ENCODE results near the gene DCAF10. TPM values are rescaled to one million over a fixed set of nuclear protein-coding genes. Genes with fewer than 3 reads are reported as not detected.
"Not testable (repeated sequence)": the region's sequence is repeated elsewhere in the genome, so short reads cannot be mapped to it uniquely, and the experiment has no call there.

The DCAF10 gene
- total and polyA plus RNA-seq, 5 donors from 2014 or later, result 10.7 to 30.5 (median 23.1) TPM

DNA sequence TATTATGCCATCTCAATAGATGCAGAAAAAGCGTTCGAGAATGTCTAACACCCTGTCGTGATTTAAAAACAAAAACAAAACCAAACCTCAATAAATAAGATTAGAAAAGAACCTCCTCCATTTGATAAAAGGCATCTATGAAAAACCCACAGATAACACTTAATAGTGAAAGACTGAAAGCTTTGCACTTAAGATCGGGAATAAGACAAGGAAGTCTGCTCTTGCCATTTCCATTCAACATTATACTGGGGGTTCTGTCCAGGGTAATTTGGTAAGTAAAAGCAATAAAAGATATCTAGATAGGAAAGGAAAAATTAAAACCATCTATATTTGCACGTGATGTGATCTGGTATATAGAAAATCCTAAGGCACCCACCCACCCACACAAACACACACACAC is 8.5 kb upstream of the DCAF10 start:
- peaks cover 0 to 1% (median 0%) of the 10 kb centered on the region in 4 donors for H3K4me1 Mint-ChIP-seq

DNA sequence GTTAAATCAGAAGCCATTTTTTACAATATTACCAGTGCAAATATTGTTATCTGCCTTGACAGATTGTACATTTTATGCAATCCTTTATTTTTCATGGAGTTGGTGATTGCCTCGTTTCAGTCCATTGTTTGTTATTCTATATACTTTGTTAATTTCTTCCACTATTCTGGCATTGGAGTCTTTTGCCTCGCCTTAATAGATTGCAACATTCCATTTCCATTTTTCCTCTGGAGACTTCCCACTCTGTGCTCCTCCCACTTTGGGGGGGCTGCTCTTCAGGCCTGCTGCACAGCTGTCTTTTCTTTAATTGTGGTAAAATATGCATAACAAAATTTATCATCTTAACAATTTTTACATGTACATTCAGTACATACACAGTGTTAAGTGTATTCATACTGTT is 4.4 kb upstream of the DCAF10 start:
- Histone ChIP-seq H3K27ac (ENCODE audit: insufficient read depth, low read length, poor library complexity, severe bottlenecking) (no peak overlapping the region), H3K4me3 (ENCODE audit: low read depth, low read length) (no peak overlapping the region), H3K27me3 (ENCODE audit: control insufficient read depth, insufficient read depth, low read length) (no peaks in the 10 kb centered on the region), H3K4me1 (ENCODE audit: control insufficient read depth, insufficient read depth, low read length, poor library complexity, severe bottlenecking) (peaks cover 5% of the 10 kb centered on the region), H3K36me3 (ENCODE audit: control insufficient read depth, insufficient read depth, low read length) (no peaks in the 10 kb centered on the region), H3K9me3 (ENCODE audit: control insufficient read depth in 2 of 2, low read length in 2 of 2) (no peaks in the 10 kb centered on the region)
- Mint-ChIP-seq H3K27me3 (peaks cover 13% of the 10 kb centered on the region), H3K9me3 (no peaks in the 10 kb centered on the region), H3K36me3 (peaks cover 2% of the 10 kb centered on the region), H3K4me3 (peak overlapping the region in 1 of 4 donors; percentile 8), H3K27ac (no peak overlapping the region), H3K4me1 (peaks cover 2 to 10% (median 9%) of the 10 kb centered on the region in 4 donors)
- ATAC-seq (ENCODE audit: low read depth in 2 of 2), result no peak
- no peak for DNase-seq

More for the DNA sequence above, 8.5 kb upstream of the DCAF10 start:
- Histone ChIP-seq H3K36me3 (ENCODE audit: control insufficient read depth, insufficient read depth, low read length) (no peaks in the 10 kb centered on the region), H3K27me3 (ENCODE audit: control insufficient read depth, insufficient read depth, low read length) (no peaks in the 10 kb centered on the region), H3K4me1 (ENCODE audit: control insufficient read depth, insufficient read depth, low read length, poor library complexity, severe bottlenecking) (no peaks in the 10 kb centered on the region), H3K27ac (ENCODE audit: insufficient read depth, low read length, poor library complexity, severe bottlenecking) (no peak overlapping the region), H3K9me3 (ENCODE audit: control insufficient read depth in 2 of 2, low read length in 2 of 2) (no peaks in the 10 kb centered on the region), H3K4me3 (ENCODE audit: low read depth, low read length) (no peak overlapping the region)
- Mint-ChIP-seq H3K9me3 (no peaks in the 10 kb centered on the region), H3K36me3 (peaks cover 12% of the 10 kb centered on the region), H3K27ac (no peak overlapping the region), H3K4me3 (no peak overlapping the region), H3K27me3 (no peaks in the 10 kb centered on the region)
- DNase-seq (no peak), ATAC-seq (ENCODE audit: low read depth in 2 of 2) (no peak)

DNA sequence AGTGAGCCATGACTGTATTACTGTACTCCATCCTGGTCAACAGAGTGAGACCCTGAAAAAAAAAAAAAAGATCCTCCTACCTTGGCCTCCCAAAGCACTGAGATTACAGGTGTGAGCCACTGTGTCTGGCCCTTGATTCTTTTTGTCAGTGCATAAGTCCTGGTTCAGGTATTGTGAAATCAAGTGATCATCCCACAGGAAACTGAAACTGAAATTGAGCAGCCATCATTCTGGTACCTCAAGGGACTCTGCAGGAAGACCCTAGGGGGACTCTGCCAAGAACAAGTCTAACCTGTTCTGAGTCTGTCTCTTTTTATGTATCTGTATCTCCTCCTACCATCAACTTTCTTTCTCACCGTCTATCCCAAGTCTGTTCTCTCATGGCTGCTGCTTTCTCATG is 1.9 kb upstream of the DCAF10 start:
- Mint-ChIP-seq H3K27me3 (peaks cover 13% of the 10 kb centered on the region), H3K36me3 (no peaks in the 10 kb centered on the region), H3K27ac (peak overlapping the region in 1 of 3 donors; percentile 74), H3K4me1 (peaks cover 19 to 29% (median 27%) of the 10 kb centered on the region in 4 donors), H3K9me3 (no peaks in the 10 kb centered on the region), H3K4me3 (peak overlapping the region in 3 of 4 donors; percentile 35 to 97 (median 70))
- Histone ChIP-seq H3K27me3 (ENCODE audit: control insufficient read depth, insufficient read depth, low read length) (no peaks in the 10 kb centered on the region), H3K36me3 (ENCODE audit: control insufficient read depth, insufficient read depth, low read length) (no peaks in the 10 kb centered on the region), H3K9me3 (ENCODE audit: control insufficient read depth in 2 of 2, low read length in 2 of 2) (no peaks in the 10 kb centered on the region), H3K4me1 (ENCODE audit: control insufficient read depth, insufficient read depth, low read length, poor library complexity, severe bottlenecking) (peaks cover 20% of the 10 kb centered on the region), H3K27ac (ENCODE audit: insufficient read depth, low read length, poor library complexity, severe bottlenecking) (no peak overlapping the region), H3K4me3 (ENCODE audit: low read depth, low read length) (no peak overlapping the region)
- ATAC-seq (ENCODE audit: low read depth in 2 of 2) (no peak), DNase-seq (peak in 1 of 3 donors; percentile 43)

DNA sequence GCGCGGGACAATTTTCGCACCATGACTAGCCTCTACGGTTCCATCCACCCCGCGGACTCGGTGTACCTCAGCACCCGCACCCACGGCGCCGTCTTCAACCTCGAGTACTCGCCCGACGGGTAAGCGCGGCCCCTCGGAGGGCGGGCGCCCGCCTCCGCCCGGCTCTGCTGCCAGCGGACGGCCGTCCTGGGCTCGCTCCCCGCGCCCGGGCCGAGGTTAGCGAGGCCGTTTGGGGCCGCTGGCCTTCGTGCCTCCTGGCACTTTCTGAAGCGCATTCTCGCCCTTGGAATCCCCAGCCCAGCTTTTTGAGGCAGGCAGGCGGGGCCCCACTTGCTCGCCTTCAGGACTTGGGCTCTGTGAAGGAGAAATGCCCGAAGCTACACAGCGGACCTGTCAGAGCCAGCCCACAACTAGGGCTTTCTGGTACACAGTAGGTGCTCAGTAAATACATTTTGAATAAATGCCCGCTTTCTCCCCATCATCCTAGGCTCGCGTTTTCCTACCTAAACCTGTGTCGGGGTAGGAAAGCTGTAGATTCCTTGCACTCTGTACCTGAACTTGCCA is 772 bp downstream of the DCAF10 start:
- peaks cover 20% of the 10 kb centered on the region for H3K4me1 ChIP-seq (ENCODE audit: control insufficient read depth, insufficient read depth, low read length, poor library complexity, severe bottlenecking)
- Mint-ChIP-seq H3K4me1 (peaks cover 27 to 52% (median 42%) of the 10 kb centered on the region in 4 donors), H3K9me3 (no peaks in the 10 kb centered on the region), H3K27me3 (peaks cover 13% of the 10 kb centered on the region), H3K27ac (peak overlapping the region; percentile 10 to 92 (median 75)), H3K36me3 (no peaks in the 10 kb centered on the region), H3K4me3 (peak overlapping the region; percentile 91 to 97 (median 93))
- H3K9me3 ChIP-seq (ENCODE audit: control insufficient read depth in 2 of 2, low read length in 2 of 2), result no peaks in the 10 kb centered on the region
- peak overlapping the region; percentile 71 for H3K27ac ChIP-seq (ENCODE audit: insufficient read depth, low read length, poor library complexity, severe bottlenecking)
- H3K27me3 ChIP-seq (ENCODE audit: control insufficient read depth, insufficient read depth, low read length), result no peaks in the 10 kb centered on the region
- H3K36me3 ChIP-seq (ENCODE audit: control insufficient read depth, insufficient read depth, low read length), result no peaks in the 10 kb centered on the region
- no peak for DNase-seq
- ATAC-seq (ENCODE audit: low read depth in 2 of 2), result peak in 1 of 2 donors; percentile 22
- peak overlapping the region; percentile 76 for H3K4me3 ChIP-seq (ENCODE audit: low read depth, low read length)

DNA sequence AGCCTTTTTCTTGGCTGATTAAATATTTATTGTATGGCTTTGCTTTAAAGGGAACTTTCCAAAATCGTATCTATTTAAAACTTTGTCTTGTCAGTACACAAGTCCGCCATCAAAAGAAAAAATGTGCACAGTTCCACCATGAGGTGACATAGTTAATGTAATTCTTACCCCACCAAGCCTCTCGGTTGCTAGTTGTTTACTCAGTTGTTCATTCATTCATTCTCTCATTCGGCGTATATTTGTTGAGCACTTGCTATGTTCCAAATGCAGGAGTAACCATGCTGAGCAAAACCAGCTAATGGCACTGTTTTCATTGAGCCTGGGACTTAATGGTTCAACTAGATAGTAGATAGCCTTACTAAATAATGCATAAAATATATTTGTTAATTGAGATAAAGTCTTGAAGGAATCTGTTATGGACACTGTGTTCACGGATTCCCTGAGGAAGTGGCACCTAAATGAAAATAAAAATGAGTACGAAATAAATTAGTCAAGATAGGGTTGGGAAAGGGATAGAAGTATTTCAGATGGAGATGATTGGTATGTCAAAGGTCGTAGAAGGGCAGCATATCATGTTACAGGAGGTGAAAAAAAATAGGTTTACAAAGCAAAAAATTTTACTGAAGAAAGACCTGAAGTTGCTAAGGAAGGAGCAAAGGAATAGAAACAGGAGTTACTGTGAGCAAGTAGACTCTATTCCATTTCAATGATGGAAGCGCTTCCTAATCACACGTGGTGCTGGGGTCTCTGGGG is 1.5 kb downstream of the DCAF10 start:
- Mint-ChIP-seq H3K27ac (peak overlapping the region; percentile 10 to 80 (median 38)), H3K27me3 (peaks cover 13% of the 10 kb centered on the region), H3K4me3 (peak overlapping the region; percentile 91 to 97 (median 93)), H3K4me1 (peaks cover 30 to 55% (median 45%) of the 10 kb centered on the region in 4 donors), H3K9me3 (no peaks in the 10 kb centered on the region), H3K36me3 (no peaks in the 10 kb centered on the region)
- H3K27me3 ChIP-seq (ENCODE audit: control insufficient read depth, insufficient read depth, low read length), result no peaks in the 10 kb centered on the region
- ATAC-seq (ENCODE audit: low read depth in 2 of 2) (no peak), DNase-seq (no peak)
- peaks cover 20% of the 10 kb centered on the region for H3K4me1 ChIP-seq (ENCODE audit: control insufficient read depth, insufficient read depth, low read length, poor library complexity, severe bottlenecking)
- H3K36me3 ChIP-seq (ENCODE audit: control insufficient read depth, insufficient read depth, low read length), result no peaks in the 10 kb centered on the region
- no peaks in the 10 kb centered on the region for H3K9me3 ChIP-seq (ENCODE audit: control insufficient read depth in 2 of 2, low read length in 2 of 2)
- H3K4me3 ChIP-seq (ENCODE audit: low read depth, low read length), result peak overlapping the region; percentile 76
- no peak overlapping the region for H3K27ac ChIP-seq (ENCODE audit: insufficient read depth, low read length, poor library complexity, severe bottlenecking)

DNA sequence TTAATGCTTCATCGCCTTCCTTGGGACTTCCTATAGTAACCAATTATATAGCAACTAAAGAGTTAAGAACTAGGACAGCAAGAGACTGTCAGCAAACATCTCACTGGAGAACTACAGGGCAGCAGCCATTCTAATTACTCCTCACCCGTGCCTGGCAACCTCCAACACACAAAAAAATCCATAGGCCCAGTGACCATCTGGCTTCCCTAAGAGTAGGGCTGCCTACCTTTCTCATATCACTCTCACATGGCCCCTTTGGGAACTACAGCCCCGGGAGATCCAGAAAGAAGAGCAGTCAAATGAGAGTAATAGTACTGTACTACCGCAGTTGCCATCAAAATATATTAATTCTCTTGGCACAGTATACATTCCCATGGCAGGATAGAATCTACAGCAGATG is 5.7 kb downstream of the DCAF10 start:
- no peak overlapping the region for H3K4me3 ChIP-seq (ENCODE audit: low read depth, low read length)
- H3K4me1 ChIP-seq (ENCODE audit: control insufficient read depth, insufficient read depth, low read length, poor library complexity, severe bottlenecking), result peaks cover 14% of the 10 kb centered on the region
- Mint-ChIP-seq H3K4me3 (no peak overlapping the region), H3K9me3 (no peaks in the 10 kb centered on the region), H3K4me1 (peaks cover 28 to 54% (median 44%) of the 10 kb centered on the region in 4 donors), H3K27me3 (no peaks in the 10 kb centered on the region), H3K36me3 (peaks cover 4% of the 10 kb centered on the region), H3K27ac (no peak overlapping the region)
- ATAC-seq (ENCODE audit: low read depth in 2 of 2), result no peak
- no peaks in the 10 kb centered on the region for H3K27me3 ChIP-seq (ENCODE audit: control insufficient read depth, insufficient read depth, low read length)
- H3K9me3 ChIP-seq (ENCODE audit: control insufficient read depth in 2 of 2, low read length in 2 of 2), result no peaks in the 10 kb centered on the region
- H3K36me3 ChIP-seq (ENCODE audit: control insufficient read depth, insufficient read depth, low read length), result peaks cover 3% of the 10 kb centered on the region
- H3K27ac ChIP-seq (ENCODE audit: insufficient read depth, low read length, poor library complexity, severe bottlenecking), result no peak overlapping the region
- DNase-seq, result no peak

DNA sequence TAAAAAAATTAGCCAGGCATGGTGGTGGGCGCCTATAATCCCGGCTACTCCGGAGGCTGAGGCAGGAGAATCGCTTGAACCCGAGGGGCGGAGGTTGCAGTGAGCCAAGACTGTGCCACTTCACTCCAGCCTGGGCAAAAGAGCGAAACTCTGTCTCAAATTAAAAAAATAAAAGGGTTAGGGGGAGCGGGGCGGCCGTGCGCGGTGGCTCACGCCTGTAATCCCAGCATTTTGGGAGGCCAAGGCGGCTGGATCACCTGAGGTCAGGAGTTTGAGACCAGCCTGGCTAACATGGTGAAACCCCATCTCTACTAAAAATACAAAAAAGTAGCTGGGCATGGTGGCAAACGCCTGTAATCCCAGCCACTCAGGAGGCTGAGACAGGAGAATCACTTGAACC is 9.1 kb downstream of the DCAF10 start:
- not testable (repeated sequence) for H3K36me3 Mint-ChIP-seq; ATAC-seq (ENCODE audit: low read depth in 2 of 2); H3K27ac ChIP-seq (ENCODE audit: insufficient read depth, low read length, poor library complexity, severe bottlenecking); H3K27me3 Mint-ChIP-seq; H3K4me1 ChIP-seq (ENCODE audit: control insufficient read depth, insufficient read depth, low read length, poor library complexity, severe bottlenecking); H3K9me3 ChIP-seq (ENCODE audit: control insufficient read depth in 2 of 2, low read length in 2 of 2); H3K27me3 ChIP-seq (ENCODE audit: control insufficient read depth, insufficient read depth, low read length); DNase-seq; H3K4me3 Mint-ChIP-seq; H3K27ac Mint-ChIP-seq; H3K4me3 ChIP-seq (ENCODE audit: low read depth, low read length); H3K36me3 ChIP-seq (ENCODE audit: control insufficient read depth, insufficient read depth, low read length); H3K9me3 Mint-ChIP-seq
- peaks cover 14 to 31% (median 28%) of the 10 kb centered on the region in 4 donors for H3K4me1 Mint-ChIP-seq
